WTC11 (cell line): ENCODE results near the gene NRDC. TPM values are rescaled to one million over a fixed set of nuclear protein-coding genes. Genes with fewer than 3 reads are reported as not detected.

Source experiments
- ATAC-seq: fragments of 200-7000 bp; cut with Tn5 transposase; 2 replicates; pipeline ENCODE4 v1.10.0; 2021; ENCODE audit warnings: mild to moderate bottlenecking, moderate library complexity
- CTCF ChIA-PET: fragments of 300-600 bp; sonication (Branson Sonifier 250); formaldehyde crosslinking; loops from one replicate; lab custom pipeline; 2021; ENCODE audit warnings: antibody characterized with exemption; lab: Charles Lee
- POLR2A ChIA-PET: fragments of 350-600 bp; sonication (Branson Sonifier 250); formaldehyde crosslinking; loops from one replicate; lab custom pipeline; 2021; ENCODE audit warnings: antibody characterized with exemption; lab: Charles Lee
- DNase-seq: peaks from one replicate; pipeline ENCODE4 v3.0.0; 2021; ENCODE audit warnings: low spot score
- H3K27ac Mint-ChIP-seq: 2 replicates; pipeline ENCODE4 v1.8.0; 2021; ENCODE audit warnings: mixed read lengths
- H3K27me3 Mint-ChIP-seq: 2 replicates; pipeline ENCODE4 v1.8.0; 2021; ENCODE audit warnings: low read depth, mild to moderate bottlenecking, moderate library complexity, mixed read lengths
- H3K36me3 Mint-ChIP-seq: 2 replicates; pipeline ENCODE4 v1.8.0; 2021; ENCODE audit warnings: mixed read lengths
- H3K4me1 Mint-ChIP-seq: 2 replicates; pipeline ENCODE4 v1.8.0; 2022; ENCODE audit warnings: mixed read lengths
- H3K4me3 Mint-ChIP-seq: 2 replicates; pipeline ENCODE4 v1.8.0; 2021; ENCODE audit warnings: mild to moderate bottlenecking, moderate library complexity, mixed read lengths
- H3K9me3 Mint-ChIP-seq: 2 replicates; pipeline ENCODE4 v1.8.0; 2021; ENCODE audit warnings: mixed read lengths
- ATF2 ChIP-seq: sonication (generic); formaldehyde crosslinking; IDR thresholded peaks from 2 replicates; pipeline ENCODE4 v1.8.1; 2022; ENCODE audit warnings: low read depth, missing genetic modification reagents, borderline replicate concordance
- E2F1 ChIP-seq: sonication (generic); formaldehyde crosslinking; IDR thresholded peaks from 2 replicates; pipeline ENCODE4 v1.8.0; 2022; ENCODE audit warnings: mild to moderate bottlenecking, missing genetic modification reagents
- E2F4 ChIP-seq: sonication (generic); formaldehyde crosslinking; IDR thresholded peaks from 2 replicates; pipeline ENCODE4 v1.8.1; 2022; ENCODE audit warnings: low read depth, mild to moderate bottlenecking, moderate library complexity, missing genetic modification reagents, borderline replicate concordance
- ELF4 ChIP-seq: sonication (generic); formaldehyde crosslinking; IDR thresholded peaks from 2 replicates; pipeline ENCODE4 v1.8.1; 2022; ENCODE audit warnings: low read depth, mild to moderate bottlenecking, moderate library complexity, missing genetic modification reagents
- HMGXB4 ChIP-seq: sonication (generic); formaldehyde crosslinking; IDR thresholded peaks from 2 replicates; pipeline ENCODE4 v1.8.1; 2023; ENCODE audit warnings: mild to moderate bottlenecking, moderate library complexity, missing genetic modification reagents
- IRF1 ChIP-seq: sonication (generic); formaldehyde crosslinking; IDR thresholded peaks from 2 replicates; pipeline ENCODE4 v1.8.0; 2023; ENCODE audit warnings: missing genetic modification reagents
- KAT7 ChIP-seq: sonication (generic); formaldehyde crosslinking; IDR thresholded peaks from 2 replicates; pipeline ENCODE4 v1.8.1; 2023; ENCODE audit warnings: missing genetic modification reagents, mild to moderate bottlenecking, borderline replicate concordance
- MAX ChIP-seq: sonication (generic); formaldehyde crosslinking; IDR thresholded peaks from 2 replicates; pipeline ENCODE4 v1.8.0; 2022; ENCODE audit warnings: mild to moderate bottlenecking, missing genetic modification reagents
- TP53 ChIP-seq: sonication (generic); formaldehyde crosslinking; IDR thresholded peaks from 2 replicates; pipeline ENCODE4 v1.8.1; 2023; ENCODE audit warnings: mild to moderate bottlenecking, missing genetic modification reagents
- ZBTB21 ChIP-seq: sonication (generic); formaldehyde crosslinking; IDR thresholded peaks from 2 replicates; pipeline ENCODE4 v1.8.1; 2023; ENCODE audit warnings: mild to moderate bottlenecking, missing genetic modification reagents, borderline replicate concordance
- ZBTB43 ChIP-seq: sonication (generic); formaldehyde crosslinking; IDR thresholded peaks from 2 replicates; pipeline ENCODE4 v1.8.1; 2023; ENCODE audit warnings: mild to moderate bottlenecking, missing genetic modification reagents
- ZMAT4 ChIP-seq: fragments of 250-450 bp; sonication (Bioruptor Pico); IDR thresholded peaks from 2 replicates; pipeline ENCODE4 v1.9.0; 2021; ENCODE audit warnings: mild to moderate bottlenecking
- ZNF121 ChIP-seq: sonication (generic); formaldehyde crosslinking; IDR thresholded peaks from 2 replicates; pipeline ENCODE4 v1.8.0; 2023; ENCODE audit warnings: missing genetic modification reagents
- ZNF532 ChIP-seq: fragments of 250-450 bp; sonication (Bioruptor Pico); IDR thresholded peaks from 2 replicates; pipeline ENCODE4 v1.9.0; 2021; ENCODE audit warnings: mild to moderate bottlenecking, borderline replicate concordance
- ZSCAN18 ChIP-seq: fragments of 250-450 bp; sonication (Bioruptor Pico); IDR thresholded peaks from 2 replicates; pipeline ENCODE4 v2.1.2; 2022; ENCODE audit warnings: mild to moderate bottlenecking, moderate library complexity
- total RNA-seq: library from RNA; stranded (reverse); gene quantifications from 3 replicates; pipeline ENCODE4 v1.2.3, GENCODE V29; 2021

Gene NRDC
- total RNA-seq, 1 experiment from 2014 or later: 201 TPM

GRCh38 chr1:51740652-51741051 lies 137.9 kb downstream of the NRDC start:
- Mint-ChIP-seq H3K36me3 (no peaks in the 10 kb centered on the region), H3K4me3 (no peak overlapping the region), H3K27me3 (no peaks in the 10 kb centered on the region), H3K4me1 (peaks cover 16% of the 10 kb centered on the region), H3K9me3 (no peaks in the 10 kb centered on the region), H3K27ac (no peak overlapping the region)
- ChIA-PET CTCF (interaction anchor here (0.6 kb wide), 1 partner anchor 455 kb away, joined by 6 read pairs; no protein-coding TSS in a partner anchor), POLR2A (no interaction called here)
- TF ChIP-seq ZBTB43 (no peak), E2F4 (CRISPR knock-in tag) (no peak), ELF4 (no peak), ZNF121 (no peak), MAX (CRISPR knock-in tag) (no peak), ZBTB21 (CRISPR knock-in tag) (no peak), TP53 (CRISPR knock-in tag) (no peak), ZSCAN18 (CRISPR knock-in tag) (no peak), HMGXB4 (CRISPR knock-in tag) (no peak), IRF1 (no peak), ZMAT4 (no peak), ZNF532 (CRISPR knock-in tag) (no peak), KAT7 (no peak), E2F1 (CRISPR knock-in tag) (no peak), ATF2 (CRISPR knock-in tag) (no peak)
- ATAC-seq (no peak), DNase-seq (no peak)
